Keratinocyte (primary cell): ENCODE data around the gene CDH13. TPM values are rescaled to one million over a fixed set of nuclear protein-coding genes. Genes with fewer than 3 reads are reported as not detected.

ENCODE experiments used
- DNase-seq: peaks from one replicate; pipeline ENCODE4 v3.0.0-alpha.2; 2011; ENCODE audit warnings: low read depth, missing footprints, low spot score
- FAIRE-seq: peaks from 2 replicates; lab custom pipeline; 2011; peaks lifted over from hg19 to GRCh38; lab: Jason Lieb, UNC
- H2AFZ ChIP-seq: 2 replicates; pipeline ENCODE4 v1.6.0; 2012; ENCODE audit warnings: low read length, control low read depth, inconsistent platforms; ENCODE audit not compliant: control insufficient read depth
- H3K27ac ChIP-seq: 2 replicates; pipeline ENCODE4 v1.5.1; 2011; ENCODE audit warnings: low read length; ENCODE audit not compliant: control insufficient read depth, insufficient read depth
- H3K27me3 ChIP-seq: 3 replicates; pipeline ENCODE4 v1.6.0; 2011; ENCODE audit warnings: low read length; ENCODE audit not compliant: control insufficient read depth, insufficient read depth; ENCODE audit errors: extremely low read depth
- H3K36me3 ChIP-seq, 2 experiments: 2 replicates in 1 of 2; 3 replicates in 1 of 2; pipeline ENCODE4 v1.5.1; 2011; ENCODE audit warnings: low read length in 2 of 2, mild to moderate bottlenecking in 1 of 2; ENCODE audit not compliant: control insufficient read depth in 2 of 2, insufficient read depth in 2 of 2; ENCODE audit errors: extremely low read depth in 1 of 2
- H3K4me1 ChIP-seq: 3 replicates; pipeline ENCODE4 v1.5.1; 2011; ENCODE audit warnings: low read length; ENCODE audit not compliant: control insufficient read depth, insufficient read depth; ENCODE audit errors: extremely low read depth
- H3K4me2 ChIP-seq: 3 replicates; pipeline ENCODE4 v1.6.0; 2011; ENCODE audit warnings: low read depth, low read length; ENCODE audit not compliant: control insufficient read depth, insufficient read depth; ENCODE audit errors: extremely low read depth
- H3K4me3 ChIP-seq, 3 experiments: fragments of 200-600 bp in 1 of 3; sonication (generic) in 1 of 3; 2 replicates in 2 of 3; 3 replicates in 1 of 3; pipeline ENCODE4 v1.5.1; 2011 to 2016; ENCODE audit warnings: low read length in 3 of 3, mild to moderate bottlenecking in 3 of 3, control low read depth in 2 of 3, inconsistent platforms in 1 of 3, low read depth in 1 of 3, mixed read lengths in 1 of 3, mixed run types in 1 of 3, moderate library complexity in 1 of 3; ENCODE audit not compliant: control insufficient read depth in 2 of 3, insufficient read depth in 2 of 3; ENCODE audit errors: extremely low read depth in 1 of 3
- H3K79me2 ChIP-seq: 2 replicates; pipeline ENCODE4 v1.6.0; 2012; ENCODE audit warnings: low read length; ENCODE audit not compliant: control insufficient read depth, insufficient read depth
- H3K9ac ChIP-seq: 3 replicates; pipeline ENCODE4 v1.6.0; 2011; ENCODE audit warnings: low read length; ENCODE audit not compliant: control insufficient read depth, insufficient read depth; ENCODE audit errors: extremely low read depth
- H3K9me1 ChIP-seq: 3 replicates; pipeline ENCODE4 v1.6.0; 2011; ENCODE audit warnings: low read length; ENCODE audit not compliant: control insufficient read depth, insufficient read depth; ENCODE audit errors: extremely low read depth
- H3K9me3 ChIP-seq: 2 replicates; pipeline ENCODE4 v1.5.1; 2012; ENCODE audit warnings: low read depth, low read length; ENCODE audit not compliant: control insufficient read depth
- H4K20me1 ChIP-seq: 3 replicates; pipeline ENCODE4 v1.6.0; 2011; ENCODE audit warnings: low read length; ENCODE audit not compliant: control insufficient read depth, insufficient read depth; ENCODE audit errors: extremely low read depth
- CTCF ChIP-seq, 3 experiments: IDR thresholded peaks in 1 of 3; conservative IDR thresholded peaks in 1 of 3; optimal IDR thresholded peaks in 1 of 3; 2 replicates in 2 of 3; 3 replicates in 1 of 3; pipeline versions ENCODE3 to v1.5.1; 2011; ENCODE audit warnings: low read length in 3 of 3, mild to moderate bottlenecking in 3 of 3, moderate library complexity in 2 of 3, control low read depth in 1 of 3, inconsistent platforms in 1 of 3; ENCODE audit not compliant: insufficient read depth in 2 of 3; ENCODE audit errors: extremely low read depth in 1 of 3
- EZH2 ChIP-seq: IDR thresholded peaks from one replicate; pipeline ENCODE4 v1.6.1; 2012; ENCODE audit warnings: inconsistent platforms, mild to moderate bottlenecking, low read length, moderate library complexity
- dilution Hi-C: fragments of 300-500 bp; cut with MboI; formaldehyde crosslinking; loops from one replicate; pipeline ENCODE4 v1.7.0; 2020; ENCODE audit warnings: low sequenced_read_pairs; ENCODE audit not compliant: extremely low pct_ligation_motif_present
- polyA plus RNA-seq, 5 experiments: library from polyadenylated mRNA; depleted of rRNA in 3 of 5; stranded (reverse) in 3 of 5; stranded (forward) in 1 of 5; unstranded in 1 of 5; fragments of >200 nt; gene quantifications; 1 replicate in 1 of 5; 2 replicates in 3 of 5; 3 replicates in 1 of 5; pipeline versions ENCODE4 v1.2.1 to v1.2.3, GENCODE V29; 2011 to 2012; ENCODE audit warnings: missing spikeins in 2 of 5, low read depth in 1 of 5, low replicate concordance in 1 of 5

CDH13 gene
- polyA plus RNA-seq, 1 donor (not counting 4 experiments of a cell fraction or from before 2014, with no cell fraction given): 111 TPM

DNA sequence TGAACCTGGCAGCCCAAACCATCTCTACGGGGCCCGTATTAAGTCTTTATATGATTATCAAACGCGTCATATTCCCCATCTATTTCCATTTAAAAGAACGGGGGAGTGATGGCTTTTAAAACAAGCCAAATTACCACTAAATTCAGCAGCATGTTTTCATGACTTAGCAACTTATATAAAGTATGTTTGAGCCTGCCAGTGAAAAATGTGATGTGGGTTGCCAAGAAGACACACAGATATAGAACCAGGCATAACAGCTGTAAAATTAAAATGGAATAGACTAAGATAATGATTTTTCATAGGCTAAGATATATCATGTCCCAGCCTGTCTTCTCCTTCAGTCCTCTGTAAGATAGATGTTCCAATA is 1136.2 kb downstream of the CDH13 start:
- dilution Hi-C loops: no loop called here
- Histone ChIP-seq H3K27me3 (no peaks in the 10 kb centered on the region), H3K4me3 (no peak overlapping the region), H3K9me1 (no peaks in the 10 kb centered on the region), H3K9ac (no peak overlapping the region), H3K4me2 (no peak overlapping the region), H3K36me3 (no peaks in the 10 kb centered on the region), H3K4me1 (no peaks in the 10 kb centered on the region), H3K27ac (no peak overlapping the region), H3K9me3 (no peaks in the 10 kb centered on the region), H3K79me2 (no peaks in the 10 kb centered on the region), H2AFZ (no peak overlapping the region), H4K20me1 (no peaks in the 10 kb centered on the region)
- no peak for FAIRE-seq
- no peak for TF ChIP-seq EZH2
- no peak for TF ChIP-seq CTCF (optimal IDR thresholded peaks at IDR 0.05 in 1 of 3, IDR thresholded peaks at IDR 0.05 in 1 of 3, conservative IDR thresholded peaks at IDR 0.05 in 1 of 3; ENCODE audit: extremely low read depth in 1 of 3, insufficient read depth in 2 of 3, low read length in 3 of 3)
- DNase-seq: no peak

GRCh38 chr16:83768986-83769385 is 1142.2 kb downstream of the CDH13 start:
- H3K4me3 ChIP-seq: no peak overlapping the region
- no peak for TF ChIP-seq CTCF (optimal IDR thresholded peaks at IDR 0.05 in 1 of 3, IDR thresholded peaks at IDR 0.05 in 1 of 3, conservative IDR thresholded peaks at IDR 0.05 in 1 of 3; ENCODE audit: extremely low read depth in 1 of 3, insufficient read depth in 2 of 3, low read length in 3 of 3)
- TF ChIP-seq EZH2: no peak
- no peaks in the 10 kb centered on the region for H3K36me3 ChIP-seq
- no peak overlapping the region for H3K4me2 ChIP-seq
- no peak for FAIRE-seq
- H3K79me2 ChIP-seq: no peaks in the 10 kb centered on the region
- dilution Hi-C loops: no loop called here
- no peak overlapping the region for H3K9ac ChIP-seq
- H3K27me3 ChIP-seq: no peaks in the 10 kb centered on the region
- H3K27ac ChIP-seq: no peak overlapping the region
- H3K4me1 ChIP-seq: no peaks in the 10 kb centered on the region
- H4K20me1 ChIP-seq: no peaks in the 10 kb centered on the region
- no peaks in the 10 kb centered on the region for H3K9me1 ChIP-seq
- no peak overlapping the region for H2AFZ ChIP-seq
- DNase-seq: no peak
- no peaks in the 10 kb centered on the region for H3K9me3 ChIP-seq
